H9 (cell line): ENCODE measurements around the gene ASGR1. TPM values are rescaled to one million over a fixed set of nuclear protein-coding genes. Genes with fewer than 3 reads are reported as not detected.

Experiments used
- DNase-seq: peaks from one replicate; pipeline ENCODE4 v3.0.0-alpha.2; 2017
- H2AFZ ChIP-seq: one replicate; pipeline ENCODE4 v1.6.1; 2013; ENCODE audit warnings: mild to moderate bottlenecking, low read length, control low read depth, moderate library complexity
- H2AK5ac ChIP-seq: 2 replicates; pipeline ENCODE4 v1.6.1; 2013; ENCODE audit warnings: low read length, control low read depth, mixed read lengths; ENCODE audit not compliant: insufficient read length
- H2BK120ac ChIP-seq: one replicate; pipeline ENCODE4 v1.6.1; 2013; ENCODE audit warnings: low read depth, mild to moderate bottlenecking, low read length, control low read depth, inconsistent platforms; ENCODE audit not compliant: poor library complexity, severe bottlenecking
- H2BK12ac ChIP-seq: 2 replicates; pipeline ENCODE4 v1.6.1; 2013; ENCODE audit warnings: low read length, control low read depth, mixed read lengths, low read depth; ENCODE audit not compliant: insufficient read length
- H2BK15ac ChIP-seq: 2 replicates; pipeline ENCODE4 v1.6.1; 2013; ENCODE audit warnings: low read depth, low read length, control low read depth
- H2BK20ac ChIP-seq: one replicate; pipeline ENCODE4 v1.6.1; 2013; ENCODE audit warnings: low read depth, mild to moderate bottlenecking, low read length, control low read depth, inconsistent platforms; ENCODE audit not compliant: poor library complexity, severe bottlenecking
- H2BK5ac ChIP-seq: 2 replicates; pipeline ENCODE4 v1.6.1; 2013; ENCODE audit warnings: low read length, control low read depth, mixed read lengths; ENCODE audit not compliant: insufficient read length
- H3K14ac ChIP-seq: 2 replicates; pipeline ENCODE4 v1.6.1; 2013; ENCODE audit warnings: low read length, control low read depth; ENCODE audit not compliant: insufficient read depth
- H3K18ac ChIP-seq: 2 replicates; pipeline ENCODE4 v1.6.1; 2013; ENCODE audit warnings: low read depth, mild to moderate bottlenecking, mixed read lengths, low read length, control low read depth; ENCODE audit not compliant: insufficient read length
- H3K23ac ChIP-seq: 2 replicates; pipeline ENCODE4 v1.6.1; 2013; ENCODE audit warnings: low read length, control low read depth, mixed read lengths, low read depth; ENCODE audit not compliant: insufficient read length
- H3K23me2 ChIP-seq: 2 replicates; pipeline ENCODE4 v1.6.1; 2013; ENCODE audit warnings: low read depth, mild to moderate bottlenecking, mixed read lengths, low read length, control low read depth; ENCODE audit not compliant: insufficient read length, poor library complexity, severe bottlenecking
- H3K27ac ChIP-seq: 2 replicates; pipeline ENCODE4 v1.5.1; 2013; ENCODE audit warnings: low read length, control low read depth, mixed read lengths, low read depth; ENCODE audit not compliant: insufficient read length
- H3K27me3 ChIP-seq: 2 replicates; pipeline ENCODE4 v1.6.1; 2013; ENCODE audit warnings: low read length, control low read depth, inconsistent platforms; ENCODE audit not compliant: insufficient read depth
- H3K4ac ChIP-seq: 2 replicates; pipeline ENCODE4 v1.6.1; 2013; ENCODE audit warnings: low read depth, mild to moderate bottlenecking, control low read depth, inconsistent platforms, low read length, moderate library complexity
- H3K4me1 ChIP-seq: 2 replicates; pipeline ENCODE4 v1.6.1; 2013; ENCODE audit warnings: low read length, control low read depth, inconsistent platforms; ENCODE audit not compliant: insufficient read depth
- H3K4me2 ChIP-seq: 2 replicates; pipeline ENCODE4 v1.6.1; 2013; ENCODE audit warnings: low read length, control low read depth, mixed read lengths; ENCODE audit not compliant: insufficient read length, insufficient read depth
- H3K56ac ChIP-seq: 2 replicates; pipeline ENCODE4 v1.6.1; 2013; ENCODE audit warnings: low read depth, mild to moderate bottlenecking, mixed read lengths, low read length, control low read depth; ENCODE audit not compliant: insufficient read length
- H3K79me1 ChIP-seq: 2 replicates; pipeline ENCODE4 v1.6.1; 2013; ENCODE audit warnings: low read depth, mild to moderate bottlenecking, moderate library complexity, low read length, control low read depth, inconsistent platforms; ENCODE audit not compliant: insufficient read depth, poor library complexity, severe bottlenecking
- H3K79me2 ChIP-seq: 2 replicates; pipeline ENCODE4 v1.6.1; 2013; ENCODE audit warnings: low read length, control low read depth, inconsistent platforms; ENCODE audit not compliant: insufficient read depth
- H3K9ac ChIP-seq: 2 replicates; pipeline ENCODE4 v1.6.1; 2013; ENCODE audit warnings: low read length, control low read depth, mixed read lengths; ENCODE audit not compliant: insufficient read length; ENCODE audit errors: extremely low read depth
- H3K9me3 ChIP-seq: one replicate; pipeline ENCODE4 v1.6.1; 2013; ENCODE audit warnings: low read depth, low read length, inconsistent platforms; ENCODE audit not compliant: control insufficient read depth
- H3T11ph ChIP-seq: one replicate; pipeline ENCODE4 v1.6.1; 2013; ENCODE audit warnings: mild to moderate bottlenecking, low read length, control low read depth, inconsistent platforms
- H4K20me1 ChIP-seq: one replicate; pipeline ENCODE4 v1.6.1; 2013; ENCODE audit not compliant: control insufficient read depth, insufficient read length, insufficient read depth
- H4K5ac ChIP-seq: 2 replicates; pipeline ENCODE4 v1.6.1; 2013; ENCODE audit warnings: low read depth, mild to moderate bottlenecking, mixed read lengths, low read length, control low read depth; ENCODE audit not compliant: insufficient read length
- H4K8ac ChIP-seq: replicated peaks from 2 replicates; pipeline ENCODE4 v1.6.1; 2013; ENCODE audit warnings: low read length, control low read depth, mixed read lengths, low read depth; ENCODE audit not compliant: insufficient read length
- H4K91ac ChIP-seq: 2 replicates; pipeline ENCODE4 v1.6.1; 2013; ENCODE audit warnings: low read depth, mild to moderate bottlenecking, moderate library complexity, mixed read lengths, low read length, control low read depth; ENCODE audit not compliant: insufficient read length
- H3K27ac Mint-ChIP-seq, 3 experiments: 2 replicates in 2 of 3; 3 replicates in 1 of 3; pipeline ENCODE4 v1.8.0; 2020 to 2021; ENCODE audit warnings: mixed read lengths in 3 of 3, mild to moderate bottlenecking in 1 of 3, moderate library complexity in 1 of 3
- H3K27me3 Mint-ChIP-seq: 2 replicates; pipeline ENCODE4 v1.8.0; 2021; ENCODE audit warnings: low read depth, mild to moderate bottlenecking, moderate library complexity, mixed read lengths
- H3K36me3 Mint-ChIP-seq, 3 experiments: 2 replicates in 2 of 3; 3 replicates in 1 of 3; pipeline ENCODE4 v1.8.0; 2020 to 2021; ENCODE audit warnings: low read depth in 3 of 3, mixed read lengths in 3 of 3; ENCODE audit not compliant: insufficient read depth in 1 of 3
- H3K4me1 Mint-ChIP-seq, 2 experiments: 2 replicates each; pipeline ENCODE4 v1.8.0; 2020; ENCODE audit warnings: mixed read lengths in 2 of 2
- H3K4me3 Mint-ChIP-seq, 2 experiments: 2 replicates in 1 of 2; 3 replicates in 1 of 2; pipeline ENCODE4 v1.8.0; 2020 to 2021; ENCODE audit warnings: mild to moderate bottlenecking in 2 of 2, mixed read lengths in 2 of 2, moderate library complexity in 1 of 2
- H3K9me3 Mint-ChIP-seq, 2 experiments: 2 replicates in 1 of 2; 3 replicates in 1 of 2; pipeline ENCODE4 v1.8.0; 2020; ENCODE audit warnings: mild to moderate bottlenecking in 2 of 2, mixed read lengths in 2 of 2, moderate library complexity in 1 of 2
- CTCF ChIP-seq: fragments of 200-600 bp; sonication (generic); conservative IDR thresholded peaks from 3 replicates; pipeline ENCODE4 v1.8.0; 2021; ENCODE audit warnings: antibody characterized with exemption, mild to moderate bottlenecking
- WGBS: extraction: QIAGEN DNeasy Blood & Tissue Kit; methylation state at CpG from one replicate; pipeline ENCODE4 v1.1.7; 2013; ENCODE audit warnings: missing lambda C conversion rate, low lambda C conversion rate, mixed read lengths; ENCODE audit not compliant: insufficient read length; ENCODE audit errors: extremely low coverage; 5-methylcytosine and 5-hydroxymethylcytosine counted together
- total RNA-seq: library from RNA; stranded (reverse); gene quantifications from 2 replicates; pipeline ENCODE4 v1.2.1, GENCODE V29; 2021

ASGR1 gene
- total RNA-seq, 1 experiment from 2014 or later, result 5.9 TPM

GRCh38 chr17:7167832-7168231 lies 11.3 kb downstream of the ASGR1 start:
- H4K91ac ChIP-seq, result no peak overlapping the region
- no peak overlapping the region for H3T11ph ChIP-seq
- no peak for TF ChIP-seq CTCF
- DNase-seq, result no peak
- H3K27me3 ChIP-seq, result no peaks in the 10 kb centered on the region
- no peak overlapping the region for H3K4me2 ChIP-seq
- H2AFZ ChIP-seq, result no peak overlapping the region
- H3K36me3 Mint-ChIP-seq, result peaks cover 0 to 5% (median 0%) of the 10 kb centered on the region in 3 experiments; a peak in 3 of 7 replicates
- H3K23me2 ChIP-seq, result no peaks in the 10 kb centered on the region
- no peak overlapping the region for H3K18ac ChIP-seq
- no peaks in the 10 kb centered on the region for H3K79me2 ChIP-seq
- no peak overlapping the region for H3K4ac ChIP-seq
- no peaks in the 10 kb centered on the region for H3K9me3 ChIP-seq
- H2AK5ac ChIP-seq, result no peak overlapping the region
- H3K56ac ChIP-seq, result no peak overlapping the region
- H4K8ac ChIP-seq, result no peak overlapping the region
- peaks cover 7% of the 10 kb centered on the region for H3K27me3 Mint-ChIP-seq
- no peak overlapping the region for H2BK120ac ChIP-seq
- H3K79me1 ChIP-seq, result no peaks in the 10 kb centered on the region
- no peaks in the 10 kb centered on the region for H3K4me1 ChIP-seq
- no peak overlapping the region for H4K5ac ChIP-seq
- no CpG with 5 or more reads among the region's 4 CpGs for WGBS
- H2BK5ac ChIP-seq, result no peak overlapping the region
- H3K4me1 Mint-ChIP-seq, result peaks cover 0 to 4% of the 10 kb centered on the region in 2 experiments; a peak in 3 of 4 replicates
- no peak overlapping the region for H2BK15ac ChIP-seq
- H3K27ac Mint-ChIP-seq, result no peak overlapping the region
- H3K27ac ChIP-seq, result no peak overlapping the region
- no peak overlapping the region for H3K4me3 Mint-ChIP-seq
- H3K23ac ChIP-seq, result no peak overlapping the region
- no peak overlapping the region for H2BK20ac ChIP-seq
- H3K9ac ChIP-seq, result no peak overlapping the region
- H3K9me3 Mint-ChIP-seq, result peaks cover 4 to 13% of the 10 kb centered on the region in 2 experiments
- no peaks in the 10 kb centered on the region for H4K20me1 ChIP-seq
- no peak overlapping the region for H3K14ac ChIP-seq
- no peak overlapping the region for H2BK12ac ChIP-seq
